GM18870 (cell line): ENCODE measurements around the gene ZSWIM3.
"Not testable (repeated sequence)": the region's sequence is repeated elsewhere in the genome, so short reads cannot be mapped to it uniquely, and the experiment has no call there.

Experiments used
- ATAC-seq: cut with Tn5 transposase; IDR thresholded peaks from one replicate; pipeline ENCODE4 v1.9.1; 2021; ENCODE audit warnings: moderate library complexity; ENCODE audit not compliant: unreplicated experiment

ZSWIM3 gene

DNA sequence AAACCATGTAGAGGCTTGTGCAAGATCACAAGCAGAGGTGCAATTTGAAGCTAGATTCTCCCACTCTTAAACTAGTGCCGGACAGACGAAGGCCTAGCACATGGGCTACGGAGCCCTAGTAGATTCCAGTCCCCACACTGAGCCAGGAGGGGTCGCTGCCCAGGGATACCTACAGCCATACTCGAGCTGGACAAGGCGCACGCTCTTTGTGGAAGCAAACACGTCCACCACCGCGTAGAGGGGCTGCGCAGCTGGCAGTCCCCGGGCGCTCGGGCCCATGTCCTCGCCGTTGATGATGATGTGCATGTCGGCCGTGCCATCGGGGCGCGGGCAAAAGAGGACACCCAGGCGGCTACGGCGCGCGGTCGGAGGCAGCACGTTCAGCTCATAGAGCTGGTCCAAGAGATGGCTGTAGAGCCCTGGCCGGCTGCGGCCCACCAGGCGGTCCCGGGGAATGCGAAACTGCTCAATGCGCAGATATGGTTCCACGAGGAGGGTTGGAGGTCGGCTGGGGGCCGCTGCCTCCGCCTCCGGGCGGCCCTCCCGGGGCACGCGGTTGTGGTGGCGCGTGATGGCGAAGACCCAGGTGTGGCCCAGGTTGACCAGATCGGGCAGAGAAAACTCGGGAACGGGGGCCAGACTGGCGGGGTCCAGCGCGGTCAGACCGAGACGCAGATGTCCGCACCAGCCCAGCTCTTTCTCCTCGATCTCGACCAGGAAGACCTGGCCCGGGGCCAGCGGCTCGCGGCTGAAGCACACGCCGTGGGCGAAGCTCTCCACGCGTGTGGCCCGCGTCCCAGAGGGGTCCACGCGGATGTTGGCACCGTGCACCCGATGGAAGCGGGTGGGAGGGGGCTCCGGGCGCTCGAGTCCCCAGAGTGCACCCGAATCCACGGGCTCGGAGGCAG lies 32.9 kb downstream of the ZSWIM3 start:
- peak; percentile 8 for ATAC-seq

DNA sequence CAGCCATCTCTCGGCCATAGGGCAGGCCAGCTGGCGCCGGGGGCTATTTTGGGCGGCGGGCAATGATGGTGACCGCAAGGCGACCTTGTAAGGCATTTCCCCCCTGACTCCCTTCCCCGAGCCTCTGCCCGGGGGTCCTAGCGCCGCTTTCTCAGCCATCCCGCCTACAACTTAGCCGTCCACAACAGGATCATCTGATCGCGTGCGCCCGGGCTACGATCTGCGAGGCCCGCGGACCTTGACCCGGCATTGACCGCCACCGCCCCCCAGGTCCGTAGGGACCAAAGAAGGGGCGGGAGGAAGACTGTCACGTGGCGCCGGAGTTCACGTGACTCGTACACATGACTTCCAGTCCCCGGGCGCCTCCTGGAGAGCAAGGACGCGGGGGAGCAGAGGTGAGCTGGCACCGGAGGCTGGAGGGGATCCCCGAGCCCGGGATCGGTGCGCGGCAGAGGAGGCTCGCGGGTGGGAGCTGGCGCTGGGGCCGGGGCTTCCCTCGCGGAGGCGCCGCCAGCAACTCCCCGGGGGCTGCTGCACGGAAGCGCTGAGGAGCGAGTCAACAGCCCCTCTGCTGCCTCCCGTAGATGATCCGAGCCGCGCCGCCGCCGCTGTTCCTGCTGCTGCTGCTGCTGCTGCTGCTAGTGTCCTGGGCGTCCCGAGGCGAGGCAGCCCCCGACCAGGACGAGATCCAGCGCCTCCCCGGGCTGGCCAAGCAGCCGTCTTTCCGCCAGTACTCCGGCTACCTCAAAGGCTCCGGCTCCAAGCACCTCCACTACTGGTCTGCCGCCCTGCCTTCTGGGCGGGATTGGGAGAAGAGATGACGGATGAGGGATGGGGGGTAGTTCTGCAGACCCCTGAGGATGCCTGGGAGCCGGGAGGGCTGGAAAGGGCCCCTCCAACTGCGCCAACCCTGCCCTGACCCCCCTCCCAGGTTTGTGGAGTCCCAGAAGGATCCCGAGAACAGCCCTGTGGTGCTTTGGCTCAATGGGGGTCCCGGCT lies 33.9 kb downstream of the ZSWIM3 start, which contains the start of the genes CTSA and NEURL2:
Gene CTSA (plus strand): TSS at position 351 of the 999 bp plus-strand sequence. CDS start 234 bp downstream, at position 585.
Gene NEURL2 (minus strand): TSS at position 224 of the 999 bp plus-strand sequence. CDS start 217 bp downstream, at position 7.
- peak; percentile 54 for ATAC-seq

DNA sequence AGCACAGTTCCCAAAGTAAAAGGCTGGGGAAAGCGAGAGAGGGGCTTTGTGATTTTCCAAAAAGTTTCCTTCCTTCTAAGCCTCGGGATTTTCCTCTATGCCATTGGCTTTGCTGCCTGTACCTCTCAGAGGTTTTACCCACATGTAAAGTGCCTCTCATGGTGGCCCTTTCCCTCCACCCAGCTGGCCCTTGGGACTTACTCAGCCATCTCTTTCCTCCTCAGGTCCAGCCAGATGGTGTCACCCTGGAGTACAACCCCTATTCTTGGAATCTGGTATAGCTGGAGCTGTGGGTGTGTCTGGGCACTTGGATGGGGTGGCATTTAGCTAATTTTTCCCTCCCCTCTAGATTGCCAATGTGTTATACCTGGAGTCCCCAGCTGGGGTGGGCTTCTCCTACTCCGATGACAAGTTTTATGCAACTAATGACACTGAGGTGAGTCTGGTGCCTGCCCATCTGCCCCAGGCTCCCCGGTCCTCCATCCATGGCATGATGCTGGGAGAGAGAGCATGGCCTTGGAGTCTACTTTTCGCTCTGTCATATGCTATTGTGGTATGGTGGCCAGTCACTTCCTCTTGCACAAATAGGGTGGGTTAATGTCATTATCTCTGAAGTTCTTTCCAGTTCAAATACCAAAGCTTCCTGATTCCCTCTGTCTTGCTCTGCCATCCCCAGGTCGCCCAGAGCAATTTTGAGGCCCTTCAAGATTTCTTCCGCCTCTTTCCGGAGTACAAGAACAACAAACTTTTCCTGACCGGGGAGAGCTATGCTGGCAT lies 34.8 kb downstream of the ZSWIM3 start:
- no peak for ATAC-seq

DNA sequence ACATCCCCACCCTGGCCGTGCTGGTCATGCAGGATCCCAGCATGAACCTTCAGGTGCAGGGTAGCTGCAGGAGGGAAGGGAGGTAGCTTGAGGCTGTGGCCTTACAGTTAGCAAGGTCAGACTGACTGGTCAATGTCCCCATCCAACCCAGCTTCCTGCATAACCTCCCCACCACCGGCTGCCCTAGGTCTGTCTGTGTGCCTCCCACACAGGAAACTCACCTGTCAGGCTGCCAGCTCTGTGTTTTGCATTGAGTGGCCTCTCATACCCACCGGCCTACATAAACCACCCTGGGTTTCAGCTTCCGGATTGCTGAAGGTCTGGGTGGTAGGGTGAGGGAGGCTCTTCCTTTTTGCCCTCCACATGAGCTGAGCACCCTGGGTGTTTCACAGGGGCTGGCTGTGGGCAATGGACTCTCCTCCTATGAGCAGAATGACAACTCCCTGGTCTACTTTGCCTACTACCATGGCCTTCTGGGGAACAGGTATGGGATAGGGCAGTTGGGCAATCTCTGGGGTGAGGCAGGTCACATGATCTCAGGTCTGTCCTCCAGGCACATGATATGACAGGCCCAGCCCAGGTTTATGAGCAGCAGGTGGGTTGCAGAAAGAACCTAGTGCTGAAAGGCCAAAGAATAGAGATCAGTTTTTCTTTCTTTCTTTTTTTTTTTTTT lies 35.5 kb downstream of the ZSWIM3 start:
- no peak for ATAC-seq

DNA sequence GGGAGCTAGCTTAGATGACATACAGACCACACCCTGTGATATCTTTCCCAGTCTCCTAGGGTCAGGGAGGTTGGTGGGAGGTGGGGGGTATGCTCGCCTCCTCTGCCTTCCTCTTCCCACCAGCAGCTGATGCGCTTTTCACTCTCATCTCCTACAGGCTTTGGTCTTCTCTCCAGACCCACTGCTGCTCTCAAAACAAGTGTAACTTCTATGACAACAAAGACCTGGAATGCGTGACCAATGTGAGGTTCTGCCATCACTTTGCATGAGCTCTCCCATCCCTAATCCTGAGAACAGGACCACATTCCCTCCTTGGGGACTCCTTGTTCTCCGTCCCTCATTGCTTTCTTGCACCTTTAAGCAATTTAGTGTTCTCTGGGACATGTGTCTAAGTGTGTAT lies 36.4 kb downstream of the ZSWIM3 start:
- ATAC-seq = no peak

DNA sequence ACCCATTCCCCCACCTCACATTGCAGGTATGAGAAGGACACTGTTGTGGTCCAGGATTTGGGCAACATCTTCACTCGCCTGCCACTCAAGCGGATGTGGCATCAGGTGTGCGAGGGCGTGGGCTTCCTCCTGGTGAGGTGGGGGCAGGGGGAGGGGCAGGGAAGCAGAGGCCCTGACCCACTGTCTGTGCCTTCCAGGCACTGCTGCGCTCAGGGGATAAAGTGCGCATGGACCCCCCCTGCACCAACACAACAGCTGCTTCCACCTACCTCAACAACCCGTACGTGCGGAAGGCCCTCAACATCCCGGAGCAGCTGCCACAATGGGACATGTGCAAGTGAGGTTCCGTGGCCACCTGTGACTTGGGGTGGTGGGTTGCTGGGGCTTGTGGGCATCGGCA lies 37.4 kb downstream of the ZSWIM3 start:
- ATAC-seq = no peak

DNA sequence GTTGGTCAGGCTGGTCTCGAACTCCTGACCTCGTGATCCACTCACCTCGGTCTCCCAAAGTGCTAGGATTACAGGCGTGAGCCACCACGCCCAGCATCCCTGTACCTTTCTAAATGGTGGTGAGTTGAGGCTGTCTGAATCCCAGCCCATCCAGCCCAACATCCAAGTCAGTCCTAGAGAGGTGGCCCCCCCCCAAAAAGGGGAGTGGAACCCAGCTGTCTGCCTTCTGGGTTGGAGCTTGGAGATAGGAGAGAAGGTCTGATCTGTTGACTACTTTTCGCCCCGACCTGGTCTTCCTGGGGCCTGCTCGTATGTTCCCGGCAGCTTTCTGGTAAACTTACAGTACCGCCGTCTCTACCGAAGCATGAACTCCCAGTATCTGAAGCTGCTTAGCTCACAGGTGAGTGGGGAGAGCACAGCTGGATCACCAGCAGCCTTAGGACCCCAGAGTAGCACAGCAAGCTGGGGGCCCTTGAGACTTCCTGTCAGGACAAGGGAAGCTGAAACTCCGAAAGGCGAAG lies 39.3 kb downstream of the ZSWIM3 start:
- no peak for ATAC-seq

DNA sequence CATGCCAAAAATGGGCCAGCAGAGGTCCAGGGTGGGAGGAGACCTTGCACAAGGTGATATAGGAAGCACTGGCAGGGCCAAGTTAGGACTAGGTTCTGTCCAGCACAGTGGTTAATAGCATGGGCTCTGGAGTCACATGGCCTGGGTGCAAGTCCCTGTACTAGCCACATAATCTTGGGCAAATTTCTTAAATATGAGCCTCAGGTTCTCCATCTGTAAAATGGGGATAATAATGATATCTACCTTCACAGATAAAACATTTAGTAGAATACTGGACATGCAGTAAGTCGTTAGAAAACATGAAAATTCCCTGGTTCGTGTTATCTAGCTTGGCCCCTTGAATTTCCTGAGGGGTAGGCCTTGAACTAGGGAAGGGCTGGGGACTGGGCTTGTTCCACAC lies 39.9 kb downstream of the ZSWIM3 start:
- ATAC-seq = no peak

DNA sequence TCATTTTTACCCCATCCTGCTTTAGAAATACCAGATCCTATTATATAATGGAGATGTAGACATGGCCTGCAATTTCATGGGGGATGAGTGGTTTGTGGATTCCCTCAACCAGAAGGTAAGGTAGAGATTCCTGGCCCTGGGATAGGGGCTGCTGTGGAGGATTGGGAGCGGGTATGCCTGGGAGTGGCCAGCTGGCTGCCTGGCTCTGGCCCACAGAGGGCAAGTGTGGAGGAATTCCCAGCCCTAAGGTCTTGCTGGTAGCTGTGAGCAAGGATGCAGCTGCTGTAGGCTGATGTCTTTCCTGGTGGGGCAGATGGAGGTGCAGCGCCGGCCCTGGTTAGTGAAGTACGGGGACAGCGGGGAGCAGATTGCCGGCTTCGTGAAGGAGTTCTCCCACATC lies 40.3 kb downstream of the ZSWIM3 start:
- ATAC-seq = no peak

DNA sequence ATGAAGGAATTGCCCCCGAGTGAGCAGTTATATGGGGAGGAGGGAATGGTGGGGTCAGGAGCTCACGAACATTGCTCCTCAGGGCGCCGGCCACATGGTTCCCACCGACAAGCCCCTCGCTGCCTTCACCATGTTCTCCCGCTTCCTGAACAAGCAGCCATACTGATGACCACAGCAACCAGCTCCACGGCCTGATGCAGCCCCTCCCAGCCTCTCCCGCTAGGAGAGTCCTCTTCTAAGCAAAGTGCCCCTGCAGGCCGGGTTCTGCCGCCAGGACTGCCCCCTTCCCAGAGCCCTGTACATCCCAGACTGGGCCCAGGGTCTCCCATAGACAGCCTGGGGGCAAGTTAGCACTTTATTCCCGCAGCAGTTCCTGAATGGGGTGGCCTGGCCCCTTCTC lies 40.9 kb downstream of the ZSWIM3 start:
- no peak for ATAC-seq

DNA sequence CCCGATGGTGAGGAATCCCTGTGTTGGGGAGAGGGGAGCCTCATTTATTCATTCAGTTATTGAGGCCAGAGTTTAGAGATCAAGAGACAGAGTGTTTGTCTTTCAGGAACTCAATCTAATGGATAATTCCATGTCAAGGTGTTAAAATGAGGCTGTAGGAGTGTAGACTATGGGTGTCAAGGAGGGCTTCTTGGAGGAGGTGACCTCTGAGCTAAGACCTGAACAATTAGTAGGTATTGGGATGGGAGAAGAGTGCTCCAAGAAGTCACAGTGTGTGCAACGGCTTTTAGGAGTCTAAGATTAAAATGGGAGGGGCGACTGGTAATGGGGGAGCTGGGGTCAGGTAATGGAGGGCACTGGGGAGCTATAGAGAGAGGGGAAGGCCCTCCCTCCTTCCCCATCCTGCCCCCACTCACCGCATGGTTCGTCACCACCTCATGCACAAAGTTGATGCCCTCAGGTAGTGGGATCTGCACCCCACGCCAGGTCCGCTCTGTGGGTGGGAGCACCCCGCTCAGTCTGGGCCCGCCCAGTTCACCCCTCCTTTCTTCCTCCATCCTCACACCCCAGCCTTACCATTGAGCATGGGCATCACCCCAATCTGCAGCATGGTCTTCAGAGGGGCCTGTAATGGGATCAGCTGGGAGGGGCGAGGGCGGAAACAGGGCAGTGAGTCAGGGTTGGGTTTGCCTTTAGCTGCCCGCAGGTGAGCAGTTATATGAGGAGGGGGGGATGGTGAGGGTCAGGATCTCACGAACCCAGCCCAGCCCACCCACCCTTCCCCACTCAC lies 41.8 kb downstream of the ZSWIM3 start:
- ATAC-seq = no peak

DNA sequence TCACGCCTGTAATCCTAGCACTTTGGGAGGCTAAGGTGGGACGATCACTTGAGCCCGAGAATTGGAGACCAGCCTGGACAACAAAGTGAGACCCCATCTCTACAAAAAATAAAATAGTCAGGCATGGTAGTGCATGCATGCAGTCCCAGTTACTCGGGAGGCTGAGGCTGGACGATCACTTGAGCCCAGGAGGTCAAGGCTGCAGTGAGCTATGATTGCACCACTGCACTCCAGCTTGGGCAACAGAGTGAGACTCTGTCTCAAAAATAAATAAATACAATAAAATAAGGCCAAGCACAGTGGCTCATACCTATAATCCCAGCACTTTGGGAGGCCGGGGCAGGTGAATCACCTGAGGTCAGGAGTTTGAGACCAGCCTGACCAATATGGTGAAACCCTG lies 43.9 kb downstream of the ZSWIM3 start:
- not testable (repeated sequence) for ATAC-seq

DNA sequence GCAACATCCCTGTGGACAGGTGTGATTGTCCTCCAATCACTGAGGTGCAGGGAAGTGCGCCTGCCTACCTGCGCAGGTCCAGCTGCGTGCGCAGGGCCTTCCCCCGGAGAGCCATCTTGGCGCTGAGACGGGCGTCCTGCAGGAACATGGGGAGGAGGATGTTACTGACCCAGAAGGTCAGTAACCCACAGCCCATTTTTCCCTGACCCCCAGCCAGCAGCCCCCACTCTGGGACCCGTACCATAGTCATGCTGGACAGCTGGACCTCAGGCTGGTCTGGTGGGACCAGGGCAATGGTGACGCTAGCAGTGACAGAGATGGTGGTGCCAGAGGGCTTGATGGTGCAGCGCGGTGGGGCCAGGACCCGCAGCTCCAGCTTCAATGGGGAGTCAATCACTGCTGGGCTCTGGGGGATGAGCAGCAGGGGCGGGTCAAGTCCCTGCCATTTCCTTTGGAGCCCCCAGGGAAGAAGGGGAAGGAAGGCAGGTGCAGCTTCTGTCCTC lies 44.8 kb downstream of the ZSWIM3 start:
- ATAC-seq = no peak

DNA sequence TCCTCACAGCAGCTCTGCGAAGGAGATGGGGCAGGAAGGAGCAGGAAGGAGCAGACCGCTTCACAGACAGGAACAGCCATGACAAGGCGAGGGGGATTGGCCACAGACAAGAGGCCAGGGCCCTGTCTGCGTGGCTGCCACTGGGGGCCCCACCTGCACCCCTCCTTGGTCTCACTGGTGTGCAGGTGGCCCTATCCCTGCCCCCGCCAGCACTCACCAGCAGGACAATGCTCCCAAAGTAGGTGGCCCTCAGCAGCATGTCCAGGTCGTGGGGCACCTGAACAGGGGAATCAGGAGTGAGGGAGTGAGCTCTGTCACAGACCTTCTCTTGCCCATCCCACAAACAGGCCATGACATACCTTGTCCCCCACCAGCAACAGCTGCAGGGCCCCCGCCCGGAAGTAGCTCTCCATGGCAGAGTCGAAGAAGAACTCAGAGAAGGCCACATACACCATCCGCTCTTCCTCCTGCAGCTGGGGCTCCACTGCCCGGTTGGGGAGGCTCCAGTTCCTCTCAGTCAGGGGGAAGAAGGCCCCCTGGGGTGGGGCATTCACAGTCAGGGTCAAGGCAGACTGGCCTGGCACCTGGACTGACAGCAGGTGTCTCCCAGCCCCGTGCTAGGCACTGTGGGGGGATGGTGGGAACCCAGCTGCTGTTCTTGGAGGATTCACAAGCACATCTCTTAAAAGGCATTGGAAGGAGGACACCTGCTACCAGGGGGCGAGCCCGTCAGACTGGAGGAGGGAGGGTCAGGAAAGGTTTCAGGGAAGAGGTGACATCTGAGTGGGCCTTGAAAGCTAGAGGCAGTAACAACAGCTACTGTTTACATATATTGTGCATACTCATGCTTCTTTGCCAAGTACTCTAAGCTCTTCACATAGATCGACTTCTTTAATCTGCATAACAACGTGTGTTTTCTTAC lies 47.4 kb downstream of the ZSWIM3 start:
- ATAC-seq = no peak

DNA sequence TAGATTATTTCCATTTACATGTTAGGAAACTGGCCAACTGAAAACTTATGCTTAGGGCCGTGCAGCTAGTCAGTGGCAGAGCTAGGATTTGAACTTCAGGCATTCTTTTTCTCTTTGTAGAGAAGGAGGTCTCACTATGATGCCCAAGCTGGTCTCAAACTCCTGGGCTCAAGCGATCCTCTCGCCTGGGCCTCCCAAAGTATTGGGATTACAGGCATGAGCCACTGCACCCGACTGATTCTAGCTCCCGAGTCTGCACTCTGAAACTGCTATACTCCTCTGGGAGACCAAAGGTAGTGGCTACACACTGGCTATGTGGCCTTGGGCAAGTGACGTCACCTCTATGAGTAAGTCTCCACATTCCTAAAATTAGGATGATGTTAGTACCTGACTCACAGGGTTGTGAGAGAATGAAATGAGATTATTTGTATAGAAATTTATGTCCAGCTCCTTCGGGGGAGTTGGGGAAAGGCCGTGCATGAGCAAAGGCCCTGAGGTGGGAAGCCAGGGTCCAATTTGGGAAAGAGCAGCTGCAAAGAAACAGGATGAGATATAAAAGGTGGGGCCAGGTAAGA lies 48.2 kb downstream of the ZSWIM3 start:
- no peak for ATAC-seq

DNA sequence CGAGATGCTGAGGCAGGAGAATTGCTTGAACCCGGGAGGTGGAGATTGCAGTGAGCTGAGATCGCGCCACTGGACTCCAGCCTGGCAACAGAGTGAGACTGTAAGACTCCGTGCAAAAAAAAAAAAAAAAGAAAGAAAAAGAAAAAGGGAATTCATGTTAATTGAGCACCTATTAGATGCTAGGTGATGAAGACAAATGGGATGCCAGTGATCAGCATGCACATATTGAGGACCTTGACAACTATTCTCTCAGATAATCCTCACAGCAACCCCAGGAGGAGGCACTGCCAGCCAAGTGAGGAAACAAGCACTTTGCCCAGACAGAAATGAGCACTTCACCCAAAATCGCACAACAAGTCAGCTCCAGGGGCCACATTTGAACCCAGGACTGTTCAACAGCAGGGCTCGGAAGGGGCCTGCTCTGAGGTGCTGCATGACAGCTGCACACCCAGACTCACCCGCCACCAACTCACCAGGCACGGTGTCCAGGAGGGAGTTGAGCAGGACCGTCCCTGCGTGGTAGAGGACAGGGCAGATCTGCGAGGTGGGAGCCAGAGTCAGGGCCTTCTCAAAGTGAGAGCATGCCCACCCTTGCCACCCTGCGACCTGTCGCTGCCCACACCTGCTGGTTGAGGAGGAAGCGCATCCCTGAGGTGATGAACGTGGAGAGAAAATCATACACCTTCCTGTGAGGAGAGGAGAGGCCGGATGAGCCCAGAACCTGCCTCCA lies 50.0 kb downstream of the ZSWIM3 start:
- ATAC-seq = no peak

DNA sequence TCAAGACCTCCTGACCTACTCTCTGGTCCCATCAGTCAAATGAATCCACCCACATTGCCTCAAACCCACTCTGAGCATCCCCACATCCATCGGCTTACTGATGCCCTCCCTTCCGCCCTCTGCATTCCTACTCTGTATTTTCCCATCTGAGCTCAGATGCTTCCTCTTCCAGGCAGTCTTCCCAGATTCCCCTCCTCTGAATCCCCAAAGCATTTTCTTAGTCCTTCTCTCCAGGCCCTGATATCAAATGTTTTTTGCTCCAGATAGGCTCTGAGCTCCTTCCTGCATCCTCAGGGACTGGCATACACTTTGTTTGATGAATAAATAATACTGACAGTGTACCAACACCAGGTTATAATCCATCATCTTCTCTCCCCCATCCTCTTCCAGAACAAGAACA lies 50.7 kb downstream of the ZSWIM3 start:
- ATAC-seq = no peak
